ENCODE data around the gene SOX13.

DNA sequence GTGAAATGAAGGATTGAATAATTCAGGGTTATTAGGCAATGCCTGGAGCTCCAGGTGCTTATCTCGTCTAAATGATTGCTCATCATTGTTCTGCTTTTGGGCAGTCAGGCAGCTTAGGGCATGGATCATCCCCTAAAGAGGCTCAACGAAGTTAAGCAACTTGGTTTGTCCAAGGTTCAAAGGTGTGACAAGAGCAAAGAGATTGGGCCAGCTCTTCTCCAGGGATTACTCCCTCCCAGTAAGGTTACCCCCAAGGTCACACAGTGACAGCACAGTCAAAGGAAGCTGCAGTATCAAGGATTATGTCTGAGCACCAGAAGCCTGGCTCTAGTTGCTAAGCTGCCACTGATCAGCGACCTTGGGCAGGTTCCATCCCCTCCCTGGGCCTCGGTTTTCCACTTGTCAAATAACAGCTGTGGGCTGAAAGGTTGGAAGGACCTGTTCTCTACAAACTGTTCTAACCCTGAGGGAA is 72.2 kb downstream of the SOX13 start:
- TF ChIP-seq POLR2AphosphoS5 (IDR thresholded peaks at IDR 0.05; ENCODE audit: low read depth, low read length): no peak
- no peak for TF ChIP-seq RAD21 (IDR thresholded peaks at IDR 0.05; ENCODE audit: low read depth)
- no peak for TF ChIP-seq YY1 (IDR thresholded peaks at IDR 0.05; ENCODE audit: extremely low read depth, insufficient replicate concordance, low read depth, low read length)
- TF ChIP-seq, protein P1, sequence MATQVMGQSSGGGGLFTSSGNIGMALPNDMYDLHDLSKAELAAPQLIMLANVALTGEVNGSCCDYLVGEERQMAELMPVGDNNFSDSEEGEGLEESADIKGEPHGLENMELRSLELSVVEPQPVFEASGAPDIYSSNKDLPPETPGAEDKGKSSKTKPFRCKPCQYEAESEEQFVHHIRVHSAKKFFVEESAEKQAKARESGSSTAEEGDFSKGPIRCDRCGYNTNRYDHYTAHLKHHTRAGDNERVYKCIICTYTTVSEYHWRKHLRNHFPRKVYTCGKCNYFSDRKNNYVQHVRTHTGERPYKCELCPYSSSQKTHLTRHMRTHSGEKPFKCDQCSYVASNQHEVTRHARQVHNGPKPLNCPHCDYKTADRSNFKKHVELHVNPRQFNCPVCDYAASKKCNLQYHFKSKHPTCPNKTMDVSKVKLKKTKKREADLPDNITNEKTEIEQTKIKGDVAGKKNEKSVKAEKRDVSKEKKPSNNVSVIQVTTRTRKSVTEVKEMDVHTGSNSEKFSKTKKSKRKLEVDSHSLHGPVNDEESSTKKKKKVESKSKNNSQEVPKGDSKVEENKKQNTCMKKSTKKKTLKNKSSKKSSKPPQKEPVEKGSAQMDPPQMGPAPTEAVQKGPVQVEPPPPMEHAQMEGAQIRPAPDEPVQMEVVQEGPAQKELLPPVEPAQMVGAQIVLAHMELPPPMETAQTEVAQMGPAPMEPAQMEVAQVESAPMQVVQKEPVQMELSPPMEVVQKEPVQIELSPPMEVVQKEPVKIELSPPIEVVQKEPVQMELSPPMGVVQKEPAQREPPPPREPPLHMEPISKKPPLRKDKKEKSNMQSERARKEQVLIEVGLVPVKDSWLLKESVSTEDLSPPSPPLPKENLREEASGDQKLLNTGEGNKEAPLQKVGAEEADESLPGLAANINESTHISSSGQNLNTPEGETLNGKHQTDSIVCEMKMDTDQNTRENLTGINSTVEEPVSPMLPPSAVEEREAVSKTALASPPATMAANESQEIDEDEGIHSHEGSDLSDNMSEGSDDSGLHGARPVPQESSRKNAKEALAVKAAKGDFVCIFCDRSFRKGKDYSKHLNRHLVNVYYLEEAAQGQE (IDR thresholded peaks at IDR 0.05; ENCODE audit: low read depth): no peak
